Astrocyte (in vitro differentiated cells and primary cell): ENCODE measurements around the gene SUN1. TPM values are rescaled to one million over a fixed set of nuclear protein-coding genes. Genes with fewer than 3 reads are reported as not detected.
"Not testable (repeated sequence)": the region's sequence is repeated elsewhere in the genome, so short reads cannot be mapped to it uniquely, and the experiment has no call there.

Experiments
- DNase-seq: peaks from one replicate; pipeline ENCODE4 v3.0.0-alpha.2; 2010; ENCODE audit warnings: low read depth
- FAIRE-seq: peaks from 2 replicates; lab custom pipeline; 2011; peaks lifted over from hg19 to GRCh38; lab: Jason Lieb, UNC
- H2AFZ ChIP-seq: 2 replicates; pipeline ENCODE4 v1.6.0; 2012; ENCODE audit warnings: low read depth, low read length, inconsistent platforms
- H3K27ac ChIP-seq: 2 replicates; pipeline ENCODE4 v1.5.1; 2011; ENCODE audit warnings: low read depth, low read length, inconsistent platforms
- H3K27me3 ChIP-seq: 2 replicates; pipeline ENCODE4 v1.6.0; 2011; ENCODE audit warnings: low read length, inconsistent platforms; ENCODE audit not compliant: insufficient read depth
- H3K36me3 ChIP-seq: 2 replicates; pipeline ENCODE4 v1.5.1; 2011; ENCODE audit warnings: low read length, inconsistent platforms; ENCODE audit not compliant: insufficient read depth
- H3K4me1 ChIP-seq: 2 replicates; pipeline ENCODE4 v1.5.1; 2011; ENCODE audit warnings: low read length, inconsistent platforms; ENCODE audit not compliant: insufficient read depth
- H3K4me2 ChIP-seq: 2 replicates; pipeline ENCODE4 v1.6.0; 2012; ENCODE audit warnings: low read length, inconsistent platforms
- H3K4me3 ChIP-seq: 2 replicates; pipeline ENCODE4 v1.5.1; 2011; ENCODE audit warnings: low read depth, mild to moderate bottlenecking, low read length, inconsistent platforms; ENCODE audit not compliant: insufficient read depth
- H3K79me2 ChIP-seq: 2 replicates; pipeline ENCODE4 v1.6.0; 2012; ENCODE audit warnings: mild to moderate bottlenecking, low read length, inconsistent platforms; ENCODE audit not compliant: insufficient read depth
- H3K9ac ChIP-seq: 2 replicates; pipeline ENCODE4 v1.6.0; 2012; ENCODE audit warnings: mild to moderate bottlenecking, low read length, inconsistent platforms
- H3K9me3 ChIP-seq: 2 replicates; pipeline ENCODE4 v1.5.1; 2012; ENCODE audit warnings: low read depth, mild to moderate bottlenecking, low read length, inconsistent platforms; ENCODE audit not compliant: insufficient read depth
- H4K20me1 ChIP-seq: 2 replicates; pipeline ENCODE4 v1.6.0; 2012; ENCODE audit warnings: low read length, inconsistent platforms; ENCODE audit not compliant: insufficient read depth
- H3K27ac Mint-ChIP-seq: one replicate; pipeline ENCODE4 v1.8.0; 2021; ENCODE audit warnings: mild to moderate bottlenecking, mixed read lengths; ENCODE audit not compliant: unreplicated experiment
- H3K27me3 Mint-ChIP-seq: one replicate; pipeline ENCODE4 v1.8.0; 2021; ENCODE audit warnings: low read depth, mixed read lengths; ENCODE audit not compliant: unreplicated experiment
- H3K36me3 Mint-ChIP-seq: one replicate; pipeline ENCODE4 v1.8.0; 2021; ENCODE audit warnings: low read depth, mixed read lengths; ENCODE audit not compliant: unreplicated experiment
- H3K4me1 Mint-ChIP-seq: one replicate; pipeline ENCODE4 v1.8.0; 2021; ENCODE audit warnings: low read depth, mixed read lengths; ENCODE audit not compliant: unreplicated experiment
- H3K4me3 Mint-ChIP-seq: one replicate; pipeline ENCODE4 v1.8.0; 2021; ENCODE audit warnings: mild to moderate bottlenecking, moderate library complexity, mixed read lengths; ENCODE audit not compliant: unreplicated experiment
- H3K9me3 Mint-ChIP-seq: one replicate; pipeline ENCODE4 v1.8.0; 2021; ENCODE audit warnings: mild to moderate bottlenecking, mixed read lengths; ENCODE audit not compliant: unreplicated experiment
- EZH2 ChIP-seq: IDR thresholded peaks from 2 replicates; pipeline ENCODE4 v1.6.1; 2012; ENCODE audit warnings: mild to moderate bottlenecking, low read length, inconsistent platforms; ENCODE audit not compliant: insufficient read depth
- total RNA-seq: library from RNA; stranded (reverse); gene quantifications from 2 replicates; pipeline ENCODE4 v1.2.1, GENCODE V29; 2021
- TF ChIP-seq, protein P1 (sequence below): IDR thresholded peaks from 2 replicates; pipeline ENCODE4 v1.5.1; 2011; ENCODE audit warnings: low read depth, mild to moderate bottlenecking, inconsistent platforms, low read length, moderate library complexity; ENCODE audit not compliant: insufficient read depth

The SUN1 gene
- total RNA-seq, 1 donor from 2014 or later: 121 TPM

DNA sequence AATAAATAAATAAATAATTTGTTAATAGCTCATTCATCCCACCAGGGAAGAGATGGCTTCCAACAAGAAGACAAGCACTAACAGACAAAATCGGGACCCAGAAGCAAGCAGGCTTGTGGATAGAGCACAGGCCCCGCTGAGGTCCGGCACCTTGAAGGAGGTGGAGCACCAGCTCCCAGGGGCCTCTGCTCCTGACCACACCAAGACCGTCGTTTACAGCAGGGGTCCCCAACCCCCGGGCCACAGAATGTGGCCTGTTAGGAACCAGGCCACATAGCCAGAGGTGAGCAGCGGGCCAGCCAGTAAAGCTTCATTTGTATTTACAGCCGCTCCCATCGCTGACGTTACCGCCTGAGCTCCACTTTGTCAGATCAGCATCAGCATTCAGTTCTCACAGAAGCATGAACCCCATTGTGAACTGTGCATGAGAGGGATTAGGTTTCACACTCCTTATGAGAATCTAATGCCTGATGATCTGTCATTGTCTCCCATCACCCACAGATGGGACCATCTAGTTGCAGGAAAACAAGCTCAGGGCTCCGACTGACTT lies 33.3 kb upstream of the SUN1 start:
- Mint-ChIP-seq H3K4me3 (no peak overlapping the region), H3K27me3 (no peaks in the 10 kb centered on the region), H3K9me3 (peaks cover 10% of the 10 kb centered on the region), H3K27ac (no peak overlapping the region), H3K4me1 (no peaks in the 10 kb centered on the region), H3K36me3 (peaks cover 16% of the 10 kb centered on the region)
- Histone ChIP-seq H3K27ac (no peak overlapping the region), H3K9me3 (no peaks in the 10 kb centered on the region), H3K27me3 (no peaks in the 10 kb centered on the region), H3K36me3 (no peaks in the 10 kb centered on the region), H3K79me2 (no peaks in the 10 kb centered on the region), H3K4me3 (no peak overlapping the region), H2AFZ (no peak overlapping the region), H3K4me2 (no peak overlapping the region), H3K9ac (no peak overlapping the region), H3K4me1 (no peaks in the 10 kb centered on the region), H4K20me1 (no peaks in the 10 kb centered on the region)
- DNase-seq: no peak
- TF ChIP-seq, protein P1, sequence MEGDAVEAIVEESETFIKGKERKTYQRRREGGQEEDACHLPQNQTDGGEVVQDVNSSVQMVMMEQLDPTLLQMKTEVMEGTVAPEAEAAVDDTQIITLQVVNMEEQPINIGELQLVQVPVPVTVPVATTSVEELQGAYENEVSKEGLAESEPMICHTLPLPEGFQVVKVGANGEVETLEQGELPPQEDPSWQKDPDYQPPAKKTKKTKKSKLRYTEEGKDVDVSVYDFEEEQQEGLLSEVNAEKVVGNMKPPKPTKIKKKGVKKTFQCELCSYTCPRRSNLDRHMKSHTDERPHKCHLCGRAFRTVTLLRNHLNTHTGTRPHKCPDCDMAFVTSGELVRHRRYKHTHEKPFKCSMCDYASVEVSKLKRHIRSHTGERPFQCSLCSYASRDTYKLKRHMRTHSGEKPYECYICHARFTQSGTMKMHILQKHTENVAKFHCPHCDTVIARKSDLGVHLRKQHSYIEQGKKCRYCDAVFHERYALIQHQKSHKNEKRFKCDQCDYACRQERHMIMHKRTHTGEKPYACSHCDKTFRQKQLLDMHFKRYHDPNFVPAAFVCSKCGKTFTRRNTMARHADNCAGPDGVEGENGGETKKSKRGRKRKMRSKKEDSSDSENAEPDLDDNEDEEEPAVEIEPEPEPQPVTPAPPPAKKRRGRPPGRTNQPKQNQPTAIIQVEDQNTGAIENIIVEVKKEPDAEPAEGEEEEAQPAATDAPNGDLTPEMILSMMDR: no peak
- no peak for TF ChIP-seq EZH2
- no peak for FAIRE-seq

DNA sequence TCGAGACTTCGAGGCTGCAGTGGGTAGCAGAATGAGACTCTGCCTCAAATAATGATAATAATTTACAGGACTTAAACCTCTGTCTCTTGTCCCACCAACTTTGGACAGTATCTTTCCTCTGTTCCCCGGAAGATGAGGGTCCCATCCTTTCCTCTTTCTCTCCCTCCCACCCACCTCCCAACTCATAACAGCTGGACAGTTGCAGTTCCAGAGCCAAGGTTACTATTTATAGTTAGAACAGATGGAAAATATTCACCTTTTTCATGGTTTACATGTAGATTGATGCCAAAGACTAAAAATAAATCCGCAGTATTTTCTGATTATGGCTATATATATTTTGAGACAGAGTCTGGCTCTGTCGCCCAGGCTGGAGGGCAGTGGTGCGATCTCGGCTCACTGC lies 31.6 kb upstream of the SUN1 start:
- Histone ChIP-seq H3K4me2 (no peak overlapping the region), H3K27me3 (no peaks in the 10 kb centered on the region), H3K4me1 (no peaks in the 10 kb centered on the region), H3K36me3 (no peaks in the 10 kb centered on the region), H2AFZ (no peak overlapping the region), H3K79me2 (no peaks in the 10 kb centered on the region), H4K20me1 (no peaks in the 10 kb centered on the region), H3K4me3 (no peak overlapping the region), H3K9me3 (no peaks in the 10 kb centered on the region), H3K27ac (no peak overlapping the region), H3K9ac (no peak overlapping the region)
- TF ChIP-seq EZH2: no peak
- TF ChIP-seq, protein P1: no peak
- DNase-seq (no peak), FAIRE-seq (no peak)
- no peak overlapping the region for H3K27ac Mint-ChIP-seq
- no peak overlapping the region for H3K4me3 Mint-ChIP-seq
- H3K36me3 Mint-ChIP-seq: peaks cover 10% of the 10 kb centered on the region
- no peaks in the 10 kb centered on the region for H3K27me3 Mint-ChIP-seq
- H3K4me1 Mint-ChIP-seq: no peaks in the 10 kb centered on the region
- H3K9me3 Mint-ChIP-seq: peaks cover 10% of the 10 kb centered on the region

DNA sequence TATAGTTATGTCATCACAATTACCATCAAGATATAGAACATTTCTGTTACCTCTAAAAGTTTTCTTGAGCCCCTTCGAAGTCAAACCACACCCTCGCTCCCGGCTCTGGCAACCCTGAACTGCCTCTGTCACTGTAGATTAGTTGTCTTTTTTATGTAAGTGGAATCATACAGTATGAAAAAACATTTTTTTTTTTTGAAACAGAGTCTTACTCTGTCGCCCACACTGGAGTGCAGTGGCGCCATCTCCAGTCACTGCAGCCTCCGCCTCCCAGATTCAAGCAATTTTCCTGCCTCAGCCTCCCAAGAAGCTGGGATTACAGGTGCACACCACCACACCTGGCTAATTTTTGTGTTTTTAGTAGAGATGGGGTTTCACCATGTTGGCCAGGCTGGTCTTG lies 30.9 kb upstream of the SUN1 start:
- not testable (repeated sequence) for H3K9ac ChIP-seq, H3K27ac Mint-ChIP-seq, DNase-seq, FAIRE-seq, H3K4me2 ChIP-seq, H3K36me3 ChIP-seq, H2AFZ ChIP-seq, H3K27me3 ChIP-seq, H3K27ac ChIP-seq, H3K4me3 ChIP-seq, H3K36me3 Mint-ChIP-seq, H3K9me3 ChIP-seq, H3K4me1 ChIP-seq, H3K4me1 Mint-ChIP-seq, H3K27me3 Mint-ChIP-seq, H3K79me2 ChIP-seq, H3K4me3 Mint-ChIP-seq, H4K20me1 ChIP-seq
- peaks cover 10% of the 10 kb centered on the region for H3K9me3 Mint-ChIP-seq
